HCT116 (cell line): ENCODE data around the gene TLN1. TPM values are rescaled to one million over a fixed set of nuclear protein-coding genes. Genes with fewer than 3 reads are reported as not detected.

ENCODE experiments used
- ATAC-seq: fragments of 200-7000 bp; cut with Tn5 transposase; 2 replicates; pipeline ENCODE4 v1.9.1; 2020; ENCODE audit warnings: mild to moderate bottlenecking, moderate library complexity
- BruUV-seq: library from RNA; stranded (reverse); fragments of 400-500 nt; replicated peaks from 2 replicates; lab custom pipeline; 2021; lab: Mats Ljungman, UMichigan
- CTCF ChIA-PET: fragments of 300-600 bp; sonication (Branson Sonifier 250); formaldehyde crosslinking; loops from one replicate; lab custom pipeline; 2021; ENCODE audit warnings: antibody characterized with exemption; lab: Charles Lee
- POLR2A ChIA-PET: fragments of 300-600, 350-600 bp; sonication (Branson Sonifier 250); formaldehyde crosslinking; loops from one replicate; lab custom pipeline; 2021; ENCODE audit warnings: antibody characterized with exemption; lab: Charles Lee
- RAD21 ChIA-PET, 2 experiments: fragments of 300-600 bp; sonication (Branson Sonifier 250); formaldehyde crosslinking; loops; one replicate each; lab custom pipeline; 2023; ENCODE audit warnings: low total read pairs in 2 of 2; ENCODE audit not compliant: uncharacterized antibody in 2 of 2, unreplicated experiment in 2 of 2, low non-redundant PET in 1 of 2; lab: Charles Lee
- DNase-seq: peaks from one replicate; pipeline ENCODE4 v3.0.0-alpha.2; 2010; ENCODE audit warnings: low read depth, low spot score
- H2AFZ ChIP-seq: fragments of 200-600 bp; shearing (Covaris generic), sonication (generic); 2 replicates; pipeline ENCODE4 v1.6.1; 2017; ENCODE audit warnings: low read depth, mixed run types, mixed read lengths, antibody characterized with exemption, low read length; ENCODE audit not compliant: poor library complexity, severe bottlenecking
- H3K27ac ChIP-seq: 2 replicates; pipeline ENCODE4 v1.5.1; 2012; ENCODE audit warnings: low read depth, low read length
- H3K27me3 ChIP-seq: fragments of 200-600 bp; sonication (generic); 2 replicates; pipeline ENCODE4 v1.6.1; 2016; ENCODE audit warnings: mixed run types, low read length, mixed read lengths; ENCODE audit not compliant: insufficient read depth
- H3K36me3 ChIP-seq, 2 experiments: fragments of 200-500 bp in 1 of 2; fragments of 200-600 bp in 1 of 2; sonication (Bioruptor generic) in 1 of 2; sonication (generic) in 1 of 2; 2 replicates each; pipeline versions ENCODE4 v1.5.1 to v1.6.1; 2014 to 2016; ENCODE audit warnings: low read length in 2 of 2, inconsistent platforms in 1 of 2, mixed read lengths in 1 of 2, mixed run types in 1 of 2; ENCODE audit not compliant: insufficient read depth in 2 of 2, control insufficient read depth in 1 of 2
- H3K4me1 ChIP-seq, 2 experiments: fragments of 200-600 bp in 1 of 2; sonication (generic) in 1 of 2; 2 replicates each; pipeline versions ENCODE4 v1.5.1 to v1.6.1; 2012 to 2017; ENCODE audit warnings: low read length in 2 of 2, inconsistent platforms in 1 of 2, mild to moderate bottlenecking in 1 of 2, mixed read lengths in 1 of 2, mixed run types in 1 of 2, moderate library complexity in 1 of 2; ENCODE audit not compliant: insufficient read depth in 2 of 2, control insufficient read depth in 1 of 2
- H3K4me2 ChIP-seq: fragments of 200-600 bp; sonication (generic); 2 replicates; pipeline ENCODE4 v1.6.1; 2017; ENCODE audit warnings: mixed run types, low read length, mixed read lengths
- H3K4me3 ChIP-seq, 2 experiments: fragments of 200-600 bp in 1 of 2; sonication (generic) in 1 of 2; replicated peaks in 1 of 2; 2 replicates each; pipeline ENCODE4 v1.5.1; 2011 to 2016; ENCODE audit warnings: low read length in 2 of 2, control low read depth in 1 of 2, low read depth in 1 of 2, mild to moderate bottlenecking in 1 of 2, mixed read lengths in 1 of 2, mixed run types in 1 of 2
- H3K79me2 ChIP-seq: fragments of 200-600 bp; sonication (generic); 2 replicates; pipeline ENCODE4 v1.6.1; 2017; ENCODE audit warnings: mild to moderate bottlenecking, mixed run types, low read length, moderate library complexity, mixed read lengths; ENCODE audit not compliant: insufficient read depth
- H3K9ac ChIP-seq: fragments of 200-600 bp; sonication (generic); 2 replicates; pipeline ENCODE4 v1.6.1; 2016; ENCODE audit warnings: low read length, mixed read lengths
- H3K9me2 ChIP-seq: fragments of 200-600 bp; sonication (generic), shearing (Covaris generic); 2 replicates; pipeline ENCODE4 v1.6.1; 2017; ENCODE audit warnings: mixed run types, mild to moderate bottlenecking, moderate library complexity; ENCODE audit not compliant: insufficient read depth
- H3K9me3 ChIP-seq, 2 experiments: fragments of 200-500 bp in 1 of 2; fragments of 200-600 bp in 1 of 2; sonication (Bioruptor generic) in 1 of 2; sonication (generic) in 1 of 2; 2 replicates each; pipeline ENCODE4 v1.6.1; 2014 to 2017; ENCODE audit warnings: low read length in 2 of 2, mixed read lengths in 2 of 2, inconsistent platforms in 1 of 2, low read depth in 1 of 2, mild to moderate bottlenecking in 1 of 2, mixed run types in 1 of 2, moderate library complexity in 1 of 2; ENCODE audit not compliant: control insufficient read depth in 1 of 2, insufficient read depth in 1 of 2
- H4K20me1 ChIP-seq: fragments of 200-600 bp; sonication (generic), shearing (Covaris generic); 2 replicates; pipeline ENCODE4 v1.6.1; 2017; ENCODE audit warnings: mixed run types, mild to moderate bottlenecking, moderate library complexity; ENCODE audit not compliant: insufficient read depth
- CBX3 ChIP-seq: IDR thresholded peaks from 2 replicates; pipeline ENCODE4 v1.6.1; 2012; ENCODE audit warnings: low read depth
- FOSL1 ChIP-seq: IDR thresholded peaks from 2 replicates; pipeline ENCODE4 v1.6.1; 2012; ENCODE audit warnings: low read depth
- RAD21 ChIP-seq: IDR thresholded peaks from 2 replicates; pipeline ENCODE4 v1.6.1; 2012; ENCODE audit warnings: low read depth, mild to moderate bottlenecking
- SIN3A ChIP-seq: IDR thresholded peaks from 2 replicates; pipeline ENCODE4 v1.6.1; 2012; ENCODE audit warnings: low read depth
- SP1 ChIP-seq: IDR thresholded peaks from 2 replicates; pipeline ENCODE4 v1.6.1; 2012; ENCODE audit warnings: low read depth
- SRF ChIP-seq: IDR thresholded peaks from 2 replicates; pipeline ENCODE4 v1.6.1; 2012; ENCODE audit warnings: low read depth
- TCF7L2 ChIP-seq: IDR thresholded peaks from 2 replicates; pipeline ENCODE4 v1.7.0; 2011; ENCODE audit warnings: borderline replicate concordance, inconsistent platforms; ENCODE audit not compliant: insufficient read depth, insufficient read length; ENCODE audit errors: extremely low read depth
- ZFX ChIP-seq: fragments of 450-650 bp; IDR thresholded peaks from 2 replicates; pipeline ENCODE4 v1.6.1; 2017
- ZNF274 ChIP-seq: fragments of 200-500 bp; sonication (Bioruptor generic); IDR thresholded peaks from 2 replicates; pipeline ENCODE4 v1.6.1; 2014; ENCODE audit warnings: mild to moderate bottlenecking, low read depth, low read length, inconsistent platforms
- intact Hi-C: fragments of 100-400 bp; cut with micrococcal nuclease; formaldehyde crosslinking; loops from 2 replicates; pipeline ENCODE4 v1.10.0; 2022
- total RNA-seq: library from RNA; stranded (reverse); gene quantifications from one replicate; pipeline ENCODE4 v1.2.1, GENCODE V29; 2021; ENCODE audit not compliant: unreplicated experiment
- TF ChIP-seq, protein P1 (sequence below): IDR thresholded peaks from 2 replicates; pipeline ENCODE4 v1.6.1; 2011; ENCODE audit warnings: mild to moderate bottlenecking, low read length, moderate library complexity; ENCODE audit not compliant: insufficient replicate concordance; ENCODE audit errors: extremely low read depth

The TLN1 gene
- total RNA-seq, 1 experiment from 2014 or later = 144 TPM

DNA sequence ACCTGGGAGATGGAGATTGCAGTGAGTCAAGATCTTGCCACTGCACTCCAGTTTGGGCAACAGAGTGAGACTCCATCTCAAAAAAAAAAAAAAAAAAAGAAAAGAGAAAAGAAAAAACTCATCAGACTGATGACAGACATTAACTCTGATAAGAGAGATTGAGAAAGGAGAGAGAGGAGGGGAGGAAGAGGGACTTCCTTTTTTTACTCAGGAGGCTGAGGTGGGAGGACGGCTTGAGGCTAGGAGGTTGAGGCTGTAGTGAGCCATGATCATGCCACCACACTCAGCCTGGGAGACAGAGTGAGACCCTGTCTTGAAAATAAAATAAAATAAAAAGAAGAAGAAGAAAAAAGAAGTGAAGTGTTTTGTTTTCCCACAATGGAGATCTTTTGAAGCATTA, 31.8 kb upstream of the TLN1 start:
- no peak overlapping the region for H3K9ac ChIP-seq
- DNase-seq = no peak
- intact Hi-C loops = no loop called here
- H4K20me1 ChIP-seq = no peaks in the 10 kb centered on the region
- H3K27me3 ChIP-seq = no peaks in the 10 kb centered on the region
- peaks cover 34% of the 10 kb centered on the region for H3K79me2 ChIP-seq
- no peak overlapping the region for H3K4me3 ChIP-seq
- ChIA-PET RAD21 (no interaction called here), CTCF (no interaction called here), POLR2A (no interaction called here)
- no peaks in the 10 kb centered on the region for H3K36me3 ChIP-seq
- no peak overlapping the region for H3K27ac ChIP-seq
- ATAC-seq = no peak
- peaks cover 3 to 5% of the 10 kb centered on the region in 2 experiments; a peak in 1 of 4 replicates for H3K4me1 ChIP-seq
- no peak overlapping the region for H2AFZ ChIP-seq
- H3K9me3 ChIP-seq = no peaks in the 10 kb centered on the region
- H3K9me2 ChIP-seq = no peaks in the 10 kb centered on the region
- no peak overlapping the region for H3K4me2 ChIP-seq
- BruUV-seq = no TSS peak
- no peak for TF ChIP-seq SP1
- TF ChIP-seq RAD21 = no peak
- TF ChIP-seq CBX3 = no peak
- TF ChIP-seq SIN3A = no peak
- TF ChIP-seq ZFX = no peak
- no peak for TF ChIP-seq FOSL1
- TF ChIP-seq, protein P1, sequence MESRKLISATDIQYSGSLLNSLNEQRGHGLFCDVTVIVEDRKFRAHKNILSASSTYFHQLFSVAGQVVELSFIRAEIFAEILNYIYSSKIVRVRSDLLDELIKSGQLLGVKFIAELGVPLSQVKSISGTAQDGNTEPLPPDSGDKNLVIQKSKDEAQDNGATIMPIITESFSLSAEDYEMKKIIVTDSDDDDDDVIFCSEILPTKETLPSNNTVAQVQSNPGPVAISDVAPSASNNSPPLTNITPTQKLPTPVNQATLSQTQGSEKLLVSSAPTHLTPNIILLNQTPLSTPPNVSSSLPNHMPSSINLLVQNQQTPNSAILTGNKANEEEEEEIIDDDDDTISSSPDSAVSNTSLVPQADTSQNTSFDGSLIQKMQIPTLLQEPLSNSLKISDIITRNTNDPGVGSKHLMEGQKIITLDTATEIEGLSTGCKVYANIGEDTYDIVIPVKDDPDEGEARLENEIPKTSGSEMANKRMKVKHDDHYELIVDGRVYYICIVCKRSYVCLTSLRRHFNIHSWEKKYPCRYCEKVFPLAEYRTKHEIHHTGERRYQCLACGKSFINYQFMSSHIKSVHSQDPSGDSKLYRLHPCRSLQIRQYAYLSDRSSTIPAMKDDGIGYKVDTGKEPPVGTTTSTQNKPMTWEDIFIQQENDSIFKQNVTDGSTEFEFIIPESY = no peak
- TF ChIP-seq TCF7L2 = no peak
- TF ChIP-seq ZNF274 = no peak
- no peak for TF ChIP-seq SRF
